DOHH2 (cell line): Measurements from ENCODE around the gene AKR1B1.

ENCODE experiments used
- EZH2phosphoT487 ChIP-seq: fragments of 200-600 bp; sonication (generic); IDR thresholded peaks from 2 replicates; pipeline ENCODE4 v1.6.1; 2017; ENCODE audit warnings: borderline replicate concordance, mild to moderate bottlenecking, antibody characterized with exemption, low read length, moderate library complexity, mixed read lengths
- TF ChIP-seq, protein P1 (sequence below): fragments of 200-600 bp; sonication (generic); IDR thresholded peaks from one replicate; pipeline ENCODE4 v1.5.1; 2014; ENCODE audit warnings: antibody characterized with exemption, mild to moderate bottlenecking, low read depth, low read length; ENCODE audit not compliant: poor library complexity, severe bottlenecking

DNA sequence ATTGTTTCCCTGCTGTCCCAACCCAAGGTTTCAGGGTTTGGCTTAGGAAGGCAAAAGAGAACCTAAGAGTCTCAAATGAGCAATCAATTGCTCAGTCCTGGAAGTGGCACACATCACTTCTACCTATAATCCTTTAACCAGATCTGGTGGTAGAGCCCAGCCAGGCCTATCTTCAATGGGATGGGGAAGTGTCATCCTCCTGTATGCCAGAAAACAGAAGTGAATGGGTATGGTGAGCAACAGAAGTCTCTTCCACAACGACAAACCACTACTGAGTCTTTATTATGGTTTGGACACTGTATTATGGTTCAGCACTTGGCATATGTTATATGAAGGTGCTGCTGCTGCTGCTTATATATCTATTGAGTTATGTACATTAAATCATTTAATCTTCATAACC lies 3.0 kb upstream of the AKR1B1 start:
- TF ChIP-seq, protein P1, sequence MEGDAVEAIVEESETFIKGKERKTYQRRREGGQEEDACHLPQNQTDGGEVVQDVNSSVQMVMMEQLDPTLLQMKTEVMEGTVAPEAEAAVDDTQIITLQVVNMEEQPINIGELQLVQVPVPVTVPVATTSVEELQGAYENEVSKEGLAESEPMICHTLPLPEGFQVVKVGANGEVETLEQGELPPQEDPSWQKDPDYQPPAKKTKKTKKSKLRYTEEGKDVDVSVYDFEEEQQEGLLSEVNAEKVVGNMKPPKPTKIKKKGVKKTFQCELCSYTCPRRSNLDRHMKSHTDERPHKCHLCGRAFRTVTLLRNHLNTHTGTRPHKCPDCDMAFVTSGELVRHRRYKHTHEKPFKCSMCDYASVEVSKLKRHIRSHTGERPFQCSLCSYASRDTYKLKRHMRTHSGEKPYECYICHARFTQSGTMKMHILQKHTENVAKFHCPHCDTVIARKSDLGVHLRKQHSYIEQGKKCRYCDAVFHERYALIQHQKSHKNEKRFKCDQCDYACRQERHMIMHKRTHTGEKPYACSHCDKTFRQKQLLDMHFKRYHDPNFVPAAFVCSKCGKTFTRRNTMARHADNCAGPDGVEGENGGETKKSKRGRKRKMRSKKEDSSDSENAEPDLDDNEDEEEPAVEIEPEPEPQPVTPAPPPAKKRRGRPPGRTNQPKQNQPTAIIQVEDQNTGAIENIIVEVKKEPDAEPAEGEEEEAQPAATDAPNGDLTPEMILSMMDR, result no peak
- no peak for TF ChIP-seq EZH2phosphoT487
